NT2/D1 (cell line): ENCODE measurements around the gene GDF2.

Experiments used
- DNase-seq: peaks from one replicate; pipeline ENCODE4 v3.0.0-alpha.2; 2011; ENCODE audit warnings: low read depth, low spot score
- H3K27me3 ChIP-seq: 2 replicates; pipeline ENCODE4 v1.6.0; 2011; ENCODE audit warnings: mild to moderate bottlenecking; ENCODE audit not compliant: insufficient read length, insufficient read depth
- H3K36me3 ChIP-seq: 2 replicates; pipeline ENCODE4 v1.6.1; 2011; ENCODE audit warnings: mild to moderate bottlenecking, low read length, mixed read lengths; ENCODE audit not compliant: insufficient read depth, insufficient read length
- H3K4me1 ChIP-seq: 2 replicates; pipeline ENCODE4 v1.5.1; 2011; ENCODE audit not compliant: insufficient read depth, insufficient read length
- H3K4me3 ChIP-seq: 2 replicates; pipeline ENCODE4 v1.5.1; 2011; ENCODE audit warnings: low read depth; ENCODE audit not compliant: insufficient read length
- H3K9ac ChIP-seq: 2 replicates; pipeline ENCODE4 v1.6.0; 2011; ENCODE audit warnings: low read depth; ENCODE audit not compliant: insufficient read length
- H3K9me3 ChIP-seq: 2 replicates; pipeline ENCODE4 v1.5.1; 2011; ENCODE audit warnings: mild to moderate bottlenecking, low read length; ENCODE audit not compliant: insufficient read depth
- SUZ12 ChIP-seq: IDR thresholded peaks from 2 replicates; pipeline ENCODE4 v1.6.1; 2011; ENCODE audit not compliant: insufficient read length, insufficient read depth; ENCODE audit errors: extremely low read depth
- YY1 ChIP-seq: IDR thresholded peaks from 2 replicates; pipeline ENCODE4 v1.6.1; 2011; ENCODE audit not compliant: insufficient read length, insufficient read depth
- ZNF274 ChIP-seq: IDR thresholded peaks from 2 replicates; pipeline ENCODE4 v1.6.1; 2011; ENCODE audit warnings: mild to moderate bottlenecking, low read depth, low read length

The GDF2 gene

GRCh38 chr10:47287365-47287802 lies 34.9 kb upstream of the GDF2 start:
- H3K9ac ChIP-seq = no peak overlapping the region
- H3K9me3 ChIP-seq = no peaks in the 10 kb centered on the region
- no peaks in the 10 kb centered on the region for H3K27me3 ChIP-seq
- H3K4me3 ChIP-seq = no peak overlapping the region
- no peak for TF ChIP-seq SUZ12
- TF ChIP-seq ZNF274 = no peak
- TF ChIP-seq YY1 = no peak
- no peaks in the 10 kb centered on the region for H3K36me3 ChIP-seq
- no peaks in the 10 kb centered on the region for H3K4me1 ChIP-seq
- no peak for DNase-seq

- H3K9me3 ChIP-seq = no peaks in the 10 kb centered on the region
- no peak overlapping the region for H3K9ac ChIP-seq
- H3K4me3 ChIP-seq = no peak overlapping the region
- no peaks in the 10 kb centered on the region for H3K27me3 ChIP-seq
- no peak for DNase-seq
- H3K4me1 ChIP-seq = no peaks in the 10 kb centered on the region
- TF ChIP-seq YY1 (no peak), ZNF274 (no peak), SUZ12 (no peak)
- no peaks in the 10 kb centered on the region for H3K36me3 ChIP-seq
These were observed 34.4 kb upstream of the GDF2 start for GRCh38 chr10:47287805-47288204.

GRCh38 chr10:47288236-47288635 lies 34.0 kb upstream of the GDF2 start:
- Histone ChIP-seq H3K9me3 (no peaks in the 10 kb centered on the region), H3K36me3 (no peaks in the 10 kb centered on the region), H3K9ac (no peak overlapping the region), H3K27me3 (no peaks in the 10 kb centered on the region), H3K4me3 (no peak overlapping the region), H3K4me1 (no peaks in the 10 kb centered on the region)
- no peak for DNase-seq
- TF ChIP-seq SUZ12 (no peak), YY1 (no peak), ZNF274 (no peak)

- Histone ChIP-seq H3K4me1 (no peaks in the 10 kb centered on the region), H3K4me3 (no peak overlapping the region), H3K27me3 (no peaks in the 10 kb centered on the region), H3K9me3 (no peaks in the 10 kb centered on the region), H3K9ac (no peak overlapping the region), H3K36me3 (no peaks in the 10 kb centered on the region)
- no peak for DNase-seq
- no peak for TF ChIP-seq ZNF274
- TF ChIP-seq YY1 = no peak
- no peak for TF ChIP-seq SUZ12
These were observed 33.2 kb upstream of the GDF2 start for GRCh38 chr10:47288916-47289495.

- Histone ChIP-seq H3K4me3 (no peak overlapping the region), H3K9ac (no peak overlapping the region), H3K9me3 (no peaks in the 10 kb centered on the region), H3K4me1 (no peaks in the 10 kb centered on the region), H3K36me3 (no peaks in the 10 kb centered on the region), H3K27me3 (no peaks in the 10 kb centered on the region)
- TF ChIP-seq ZNF274 (no peak), YY1 (no peak), SUZ12 (no peak)
- no peak for DNase-seq
These were observed 32.3 kb upstream of the GDF2 start for GRCh38 chr10:47289921-47290320.

GRCh38 chr10:47290338-47290737 lies 31.9 kb upstream of the GDF2 start:
- DNase-seq = no peak
- no peak overlapping the region for H3K4me3 ChIP-seq
- TF ChIP-seq YY1 = no peak
- no peak for TF ChIP-seq SUZ12
- no peak for TF ChIP-seq ZNF274

GRCh38 chr10:47291682-47292081 lies 30.6 kb upstream of the GDF2 start:
- H3K4me1 ChIP-seq = no peaks in the 10 kb centered on the region
- TF ChIP-seq ZNF274 (no peak), SUZ12 (no peak), YY1 (no peak)
- DNase-seq = no peak
- H3K27me3 ChIP-seq = no peaks in the 10 kb centered on the region
- no peaks in the 10 kb centered on the region for H3K9me3 ChIP-seq
- H3K4me3 ChIP-seq = no peak overlapping the region
- no peak overlapping the region for H3K9ac ChIP-seq
- H3K36me3 ChIP-seq = no peaks in the 10 kb centered on the region

More at GRCh38 chr10:47290338-47290737, 31.9 kb upstream of the GDF2 start:
- Histone ChIP-seq H3K4me1 (no peaks in the 10 kb centered on the region), H3K9ac (no peak overlapping the region), H3K9me3 (no peaks in the 10 kb centered on the region), H3K36me3 (no peaks in the 10 kb centered on the region), H3K27me3 (no peaks in the 10 kb centered on the region)

- TF ChIP-seq YY1 = no peak
- no peak for TF ChIP-seq ZNF274
- no peak for TF ChIP-seq SUZ12
- H3K9ac ChIP-seq = no peak overlapping the region
- no peaks in the 10 kb centered on the region for H3K9me3 ChIP-seq
- no peak overlapping the region for H3K4me3 ChIP-seq
- no peak for DNase-seq
- H3K36me3 ChIP-seq = no peaks in the 10 kb centered on the region
- H3K4me1 ChIP-seq = peaks cover 2% of the 10 kb centered on the region
- H3K27me3 ChIP-seq = peaks cover 6% of the 10 kb centered on the region
These were observed 28.2 kb upstream of the GDF2 start for GRCh38 chr10:47294057-47294456.
